IMR-90 (cell line): ENCODE results near the gene TCL1A. TPM values are rescaled to one million over a fixed set of nuclear protein-coding genes. Genes with fewer than 3 reads are reported as not detected.

Experiments
- ATAC-seq: fragments of 200-7000 bp; cut with Tn5 transposase; 2 replicates; pipeline ENCODE4 v1.9.1; 2020; ENCODE audit warnings: low read depth, mild to moderate bottlenecking, moderate library complexity
- BruUV-seq: library from RNA; stranded (reverse); fragments of 400-500 nt; replicated peaks from 2 replicates; lab custom pipeline; 2021; lab: Mats Ljungman, UMichigan
- CTCF ChIA-PET: fragments of 300-600 bp; formaldehyde crosslinking; extraction: SDS; loops from one replicate; lab custom pipeline; 2021; ENCODE audit warnings: antibody characterized with exemption; lab: Yijun Ruan, JAX
- POLR2A ChIA-PET: fragments of 300-600 bp; sonication (Branson Sonifier 250); formaldehyde crosslinking; loops from one replicate; lab custom pipeline; 2022; ENCODE audit warnings: antibody characterized with exemption; ENCODE audit not compliant: unreplicated experiment; lab: Charles Lee
- DNase-seq: peaks from one replicate; pipeline ENCODE4 v3.0.0; 2013
- H2AFZ ChIP-seq: replicated peaks from 2 replicates; pipeline ENCODE3; 2013; ENCODE audit warnings: low read length, mild to moderate bottlenecking; ENCODE audit not compliant: poor library complexity
- H2AK5ac ChIP-seq: 2 replicates; pipeline ENCODE4 v1.6.1; 2013; ENCODE audit warnings: low read depth, low read length, inconsistent platforms
- H2AK9ac ChIP-seq: replicated peaks from 2 replicates; pipeline ENCODE3; 2013; ENCODE audit warnings: mild to moderate bottlenecking, low read depth, low read length, moderate library complexity; ENCODE audit not compliant: poor library complexity
- H2BK120ac ChIP-seq: 2 replicates; pipeline ENCODE4 v1.6.1; 2013; ENCODE audit warnings: low read depth, low read length, inconsistent platforms
- H2BK15ac ChIP-seq: 3 replicates; pipeline ENCODE4 v1.6.1; 2013; ENCODE audit warnings: low read depth, low read length, inconsistent platforms
- H2BK20ac ChIP-seq: 2 replicates; pipeline ENCODE4 v1.6.1; 2013; ENCODE audit warnings: low read depth, mild to moderate bottlenecking, inconsistent platforms, low read length, moderate library complexity
- H2BK5ac ChIP-seq: 2 replicates; pipeline ENCODE4 v1.6.1; 2013; ENCODE audit warnings: mild to moderate bottlenecking, low read depth, low read length, inconsistent platforms; ENCODE audit not compliant: poor library complexity, severe bottlenecking
- H3K14ac ChIP-seq: replicated peaks from 2 replicates; pipeline ENCODE4 v1.6.1; 2013; ENCODE audit warnings: low read depth, low read length, inconsistent platforms
- H3K18ac ChIP-seq: 2 replicates; pipeline ENCODE4 v1.6.1; 2013; ENCODE audit warnings: low read depth, low read length, control low read depth
- H3K23ac ChIP-seq: 2 replicates; pipeline ENCODE4 v1.6.1; 2013; ENCODE audit warnings: low read depth, low read length, inconsistent platforms
- H3K27ac ChIP-seq: 2 replicates; pipeline ENCODE4 v1.5.1; 2013; ENCODE audit warnings: mild to moderate bottlenecking, control low read depth, low read length; ENCODE audit not compliant: insufficient read depth
- H3K27me3 ChIP-seq: 2 replicates; pipeline ENCODE4 v1.6.1; 2013; ENCODE audit warnings: low read length; ENCODE audit not compliant: control insufficient read depth, insufficient read depth
- H3K36me3 ChIP-seq: 2 replicates; pipeline ENCODE4 v1.6.1; 2013; ENCODE audit warnings: low read length, mixed read lengths; ENCODE audit not compliant: control insufficient read depth, insufficient read depth
- H3K4ac ChIP-seq: 2 replicates; pipeline ENCODE4 v1.6.1; 2013; ENCODE audit warnings: low read depth, low read length, inconsistent platforms
- H3K4me1 ChIP-seq: 2 replicates; pipeline ENCODE4 v1.6.1; 2013; ENCODE audit warnings: low read length, mixed read lengths; ENCODE audit not compliant: control insufficient read depth, insufficient read depth
- H3K4me2 ChIP-seq: 2 replicates; pipeline ENCODE4 v1.6.1; 2013; ENCODE audit warnings: low read depth, mild to moderate bottlenecking, control low read depth, low read length, moderate library complexity
- H3K4me3 ChIP-seq: 2 replicates; pipeline ENCODE4 v1.5.1; 2013; ENCODE audit warnings: low read depth, mild to moderate bottlenecking, control low read depth, low read length, moderate library complexity; ENCODE audit not compliant: insufficient read depth
- H3K56ac ChIP-seq: 2 replicates; pipeline ENCODE4 v1.6.1; 2013; ENCODE audit warnings: low read length, inconsistent platforms; ENCODE audit not compliant: insufficient read depth; ENCODE audit errors: extremely low read depth
- H3K79me1 ChIP-seq, 2 experiments: 2 replicates each; pipeline ENCODE4 v1.6.1; 2013; ENCODE audit warnings: low read length in 2 of 2, inconsistent platforms in 1 of 2, low read depth in 1 of 2
- H3K9ac ChIP-seq: 2 replicates; pipeline ENCODE4 v1.6.1; 2013; ENCODE audit warnings: low read depth, low read length, control low read depth
- H3K9me1 ChIP-seq: 2 replicates; pipeline ENCODE4 v1.6.1; 2013; ENCODE audit warnings: low read length, inconsistent platforms; ENCODE audit not compliant: insufficient read depth
- H3K9me3 ChIP-seq: 2 replicates; pipeline ENCODE4 v1.6.1; 2013; ENCODE audit warnings: low read length; ENCODE audit not compliant: control insufficient read depth, insufficient read depth
- H4K20me1 ChIP-seq: 2 replicates; pipeline ENCODE4 v1.6.1; 2013; ENCODE audit warnings: low read length, inconsistent platforms; ENCODE audit not compliant: insufficient read depth
- H4K5ac ChIP-seq: 2 replicates; pipeline ENCODE4 v1.6.1; 2013; ENCODE audit warnings: mild to moderate bottlenecking, low read depth, low read length, control low read depth
- H4K8ac ChIP-seq, 2 experiments: 2 replicates each; pipeline ENCODE4 v1.6.1; 2013; ENCODE audit warnings: low read depth in 2 of 2, low read length in 2 of 2, control low read depth in 1 of 2, inconsistent platforms in 1 of 2
- H4K91ac ChIP-seq: 2 replicates; pipeline ENCODE4 v1.6.1; 2013; ENCODE audit warnings: low read depth, low read length, inconsistent platforms; ENCODE audit not compliant: insufficient read depth
- BHLHE40 ChIP-seq: fragments of 150-350 bp; IDR thresholded peaks from 2 replicates; pipeline ENCODE4 v1.6.1; 2016; ENCODE audit warnings: mild to moderate bottlenecking, low read depth, low read length
- CEBPB ChIP-seq: IDR thresholded peaks from 2 replicates; pipeline ENCODE4 v1.6.1; 2012; ENCODE audit warnings: low read depth, low read length, improper control_type of control experiment
- CHD1 ChIP-seq: IDR thresholded peaks from 2 replicates; pipeline ENCODE4 v1.6.1; 2012; ENCODE audit warnings: low read depth, low read length, improper control_type of control experiment
- CTCF ChIP-seq: conservative IDR thresholded peaks from 2 replicates; pipeline ENCODE4 v1.5.1; 2012; ENCODE audit warnings: mild to moderate bottlenecking, low read depth, low read length, improper control_type of control experiment
- FOS ChIP-seq: fragments of 150-350 bp; IDR thresholded peaks from 2 replicates; pipeline ENCODE4 v1.6.1; 2016; ENCODE audit warnings: low read depth, low read length
- MAFK ChIP-seq: IDR thresholded peaks from 2 replicates; pipeline ENCODE4 v1.6.1; 2012; ENCODE audit warnings: low read depth, low read length, improper control_type of control experiment
- MAZ ChIP-seq: IDR thresholded peaks from 2 replicates; pipeline ENCODE4 v1.6.1; 2012; ENCODE audit warnings: low read depth, mild to moderate bottlenecking, low read length, improper control_type of control experiment, moderate library complexity, borderline replicate concordance
- MXI1 ChIP-seq: IDR thresholded peaks from 2 replicates; pipeline ENCODE4 v1.6.1; 2012; ENCODE audit warnings: low read depth, mild to moderate bottlenecking, low read length, moderate library complexity, borderline replicate concordance
- NFE2L2 ChIP-seq: fragments of 150-350 bp; IDR thresholded peaks from 2 replicates; pipeline ENCODE4 v1.6.1; 2016; ENCODE audit warnings: low read depth, mild to moderate bottlenecking, low read length
- POLR2A ChIP-seq: IDR thresholded peaks from 2 replicates; pipeline ENCODE4 v1.6.1; 2012; ENCODE audit warnings: mild to moderate bottlenecking, low read depth, low read length
- RAD21 ChIP-seq: IDR thresholded peaks from 2 replicates; pipeline ENCODE4 v1.6.1; 2012; ENCODE audit warnings: low read length, improper control_type of control experiment
- RCOR1 ChIP-seq: IDR thresholded peaks from 2 replicates; pipeline ENCODE4 v1.6.1; 2012; ENCODE audit warnings: mild to moderate bottlenecking, low read length, improper control_type of control experiment; ENCODE audit not compliant: insufficient replicate concordance
- RFX5 ChIP-seq: IDR thresholded peaks from 2 replicates; pipeline ENCODE4 v1.8.0; 2012; ENCODE audit warnings: low read depth, mild to moderate bottlenecking, low read length, moderate library complexity
- USF2 ChIP-seq: fragments of 150-350 bp; IDR thresholded peaks from 2 replicates; pipeline ENCODE4 v1.6.1; 2017; ENCODE audit warnings: mild to moderate bottlenecking, antibody characterized with exemption, low read length, low read depth
- WGBS, 2 experiments: methylation state at CpG; one replicate each; pipeline versions ENCODE4 v1.1.5 to v1.1.7; 2013; ENCODE audit warnings: missing lambda C conversion rate in 2 of 2; ENCODE audit not compliant: insufficient read length in 1 of 2; ENCODE audit errors: extremely low coverage in 2 of 2; 5-methylcytosine and 5-hydroxymethylcytosine counted together
- dilution Hi-C: fragments of 300-500 bp; cut with HindIII; formaldehyde crosslinking; loops from one replicate; pipeline ENCODE4 v1.14.3; 2018; ENCODE audit warnings: low sequenced_read_pairs; ENCODE audit not compliant: unreplicated experiment
- in situ Hi-C: fragments of 300-500 bp; cut with MboI; formaldehyde crosslinking; loops from 3 replicates; pipeline ENCODE4 v1.14.3; 2019; ENCODE audit warnings: low sequenced_read_pairs, inconsistent platforms, mixed read lengths
- intact Hi-C: fragments of 100-400 bp; cut with micrococcal nuclease; formaldehyde crosslinking; loops from 2 replicates; pipeline ENCODE4 v1.10.0; 2022
- polyA plus RNA-seq, 3 experiments: library from polyadenylated mRNA; depleted of rRNA; stranded (reverse); fragments of >200 nt; gene quantifications; 2 replicates each; pipeline ENCODE4 v1.2.3, GENCODE V29; 2012; ENCODE audit warnings: low replicate concordance in 1 of 3
- total RNA-seq: library from RNA; depleted of rRNA; stranded (reverse); fragments of >200 nt; gene quantifications from 2 replicates; pipeline ENCODE4 v1.2.3, GENCODE V29; 2012
- TF ChIP-seq, protein P1 (sequence below): fragments of 150-350 bp; IDR thresholded peaks from 2 replicates; pipeline ENCODE4 v1.6.1; 2016; ENCODE audit warnings: low read depth, mild to moderate bottlenecking, low read length, moderate library complexity, borderline replicate concordance

TCL1A gene
- total and polyA plus RNA-seq, 2 of the 4 experiments (the other 2 are of a cell fraction), result not detected

GRCh38 chr14:95679148-95679815 is 34.6 kb downstream of the TCL1A start:
- ChIA-PET POLR2A (no interaction called here), CTCF (interaction anchor here (0.6 kb wide), 1 partner anchor 36 kb away, joined by 5 read pairs; no protein-coding TSS in a partner anchor)
- Histone ChIP-seq H3K27ac (no peak overlapping the region), H3K4me3 (no peak overlapping the region), H2BK120ac (no peak overlapping the region), H4K91ac (no peak overlapping the region), H3K23ac (no peak overlapping the region), H3K36me3 (no peaks in the 10 kb centered on the region), H4K5ac (no peak overlapping the region), H2BK5ac (no peak overlapping the region), H2BK15ac (no peak overlapping the region), H3K9ac (no peak overlapping the region), H3K4me2 (no peak overlapping the region), H3K27me3 (no peaks in the 10 kb centered on the region), H2AFZ (no peak overlapping the region), H3K4ac (no peak overlapping the region), H3K14ac (no peak overlapping the region), H4K8ac (no peak overlapping the region), H3K79me1 (no peaks in the 10 kb centered on the region), H2AK9ac (no peak overlapping the region), H2AK5ac (no peak overlapping the region), H3K18ac (no peak overlapping the region), H4K20me1 (no peaks in the 10 kb centered on the region), H2BK20ac (no peak overlapping the region), H3K56ac (no peak overlapping the region), H3K9me3 (peaks cover 2% of the 10 kb centered on the region; the same call in 1 of the 2 replicates), H3K4me1 (no peaks in the 10 kb centered on the region), H3K9me1 (no peaks in the 10 kb centered on the region)
- in situ Hi-C loops, result no loop called here
- intact Hi-C loops, result no loop called here
- no peak for TF ChIP-seq RCOR1
- TF ChIP-seq RFX5, result no peak
- TF ChIP-seq MXI1, result no peak
- TF ChIP-seq, protein P1, sequence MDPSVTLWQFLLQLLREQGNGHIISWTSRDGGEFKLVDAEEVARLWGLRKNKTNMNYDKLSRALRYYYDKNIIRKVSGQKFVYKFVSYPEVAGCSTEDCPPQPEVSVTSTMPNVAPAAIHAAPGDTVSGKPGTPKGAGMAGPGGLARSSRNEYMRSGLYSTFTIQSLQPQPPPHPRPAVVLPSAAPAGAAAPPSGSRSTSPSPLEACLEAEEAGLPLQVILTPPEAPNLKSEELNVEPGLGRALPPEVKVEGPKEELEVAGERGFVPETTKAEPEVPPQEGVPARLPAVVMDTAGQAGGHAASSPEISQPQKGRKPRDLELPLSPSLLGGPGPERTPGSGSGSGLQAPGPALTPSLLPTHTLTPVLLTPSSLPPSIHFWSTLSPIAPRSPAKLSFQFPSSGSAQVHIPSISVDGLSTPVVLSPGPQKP, result no peak
- TF ChIP-seq FOS, result no peak
- TF ChIP-seq CTCF, result no peak
- TF ChIP-seq MAZ, result no peak
- TF ChIP-seq RAD21, result no peak
- no peak for TF ChIP-seq POLR2A
- TF ChIP-seq NFE2L2, result no peak
- no peak for TF ChIP-seq MAFK
- no peak for TF ChIP-seq CHD1
- TF ChIP-seq CEBPB, result no peak
- TF ChIP-seq USF2, result no peak
- TF ChIP-seq BHLHE40, result no peak
- ATAC-seq (no peak), DNase-seq (no peak)
- BruUV-seq, result no TSS peak
- WGBS, 2 experiments, result no CpG with 5 or more reads among the region's 4 CpGs
- dilution Hi-C loops, result no loop called here
